PC-9 (cell line): ENCODE data around the gene GNG4.
"Not testable (repeated sequence)": the region's sequence is repeated elsewhere in the genome, so short reads cannot be mapped to it uniquely, and the experiment has no call there.

Experiments used
- CTCF ChIP-seq: fragments of 200-600 bp; sonication (generic); conservative IDR thresholded peaks from 2 replicates; pipeline ENCODE4 v1.6.1; 2017; ENCODE audit warnings: mixed run types, antibody characterized with exemption, mild to moderate bottlenecking, moderate library complexity
- EZH2 ChIP-seq: fragments of 200-600 bp; sonication (generic); IDR thresholded peaks from 2 replicates; pipeline ENCODE4 v1.8.0; 2017; ENCODE audit warnings: antibody characterized with exemption, low read depth

GRCh38 chr1:235572971-235573370 lies 76.6 kb downstream of the GNG4 start:
- not testable (repeated sequence) for TF ChIP-seq CTCF, EZH2
